ENCODE results near the gene RTL10.

Gene RTL10

GRCh38 chr22:19898831-19899567 lies 44.3 kb upstream of the RTL10 start:
- no peaks in the 10 kb centered on the region for H4K20me1 ChIP-seq (ENCODE audit: control insufficient read depth, insufficient read depth, low read depth, low read length)
- H3K79me2 ChIP-seq (ENCODE audit: control insufficient read depth, low read length), result no peaks in the 10 kb centered on the region
- no peak overlapping the region for H3K27ac ChIP-seq (ENCODE audit: low read depth, low read length)
- no peaks in the 10 kb centered on the region for H3K27me3 ChIP-seq (ENCODE audit: control insufficient read depth, low read length)
- no peaks in the 10 kb centered on the region for H3K9me2 ChIP-seq (replicated peaks; ENCODE audit: control insufficient read depth, low read length)
- no peak overlapping the region for H3K4me3 ChIP-seq (ENCODE audit: low read length)
- no peak overlapping the region for H3K4me2 ChIP-seq (ENCODE audit: low read length)
- 0 out of 2 replicates have a peak, but pooled peaks cover 2% of the 10 kb centered on the region for H3F3A ChIP-seq (ENCODE audit: control insufficient read depth, insufficient read depth)
- peaks cover 34% of the 10 kb centered on the region for H3K4me1 ChIP-seq (ENCODE audit: control insufficient read depth, low read length)
- H3K36me3 ChIP-seq (ENCODE audit: control insufficient read depth, low read length), result no peaks in the 10 kb centered on the region
- TF ChIP-seq EZH2phosphoT487 (IDR thresholded peaks at IDR 0.05; ENCODE audit: borderline replicate concordance, low read length), result no peak
- H3K9me3 ChIP-seq (ENCODE audit: control insufficient read depth, insufficient read depth, low read length), result no peaks in the 10 kb centered on the region

GRCh38 chr22:19898145-19898544 lies 43.5 kb upstream of the RTL10 start:
- Histone ChIP-seq H3K27me3 (ENCODE audit: control insufficient read depth, low read length) (no peaks in the 10 kb centered on the region), H3K27ac (ENCODE audit: low read depth, low read length) (no peak overlapping the region), H3K4me2 (ENCODE audit: low read length) (no peak overlapping the region), H3K79me2 (ENCODE audit: control insufficient read depth, low read length) (no peaks in the 10 kb centered on the region), H4K20me1 (ENCODE audit: control insufficient read depth, insufficient read depth, low read depth, low read length) (no peaks in the 10 kb centered on the region), H3F3A (ENCODE audit: control insufficient read depth, insufficient read depth) (0 out of 2 replicates have a peak, but pooled peaks cover 2% of the 10 kb centered on the region), H3K9me2 (replicated peaks; ENCODE audit: control insufficient read depth, low read length) (no peaks in the 10 kb centered on the region), H3K4me3 (ENCODE audit: low read length) (no peak overlapping the region), H3K4me1 (ENCODE audit: control insufficient read depth, low read length) (peaks cover 42% of the 10 kb centered on the region), H3K36me3 (ENCODE audit: control insufficient read depth, low read length) (no peaks in the 10 kb centered on the region), H3K9me3 (ENCODE audit: control insufficient read depth, insufficient read depth, low read length) (no peaks in the 10 kb centered on the region)
- no peak for TF ChIP-seq EZH2phosphoT487 (IDR thresholded peaks at IDR 0.05; ENCODE audit: borderline replicate concordance, low read length)
- no peak for TF ChIP-seq CTCF (IDR thresholded peaks at IDR 0.05; ENCODE audit: low read depth, low read length, poor library complexity, severe bottlenecking)

GRCh38 chr22:19897726-19898125 lies 43.1 kb upstream of the RTL10 start:
- H3K27ac ChIP-seq (ENCODE audit: low read depth, low read length), result no peak overlapping the region
- no peak for TF ChIP-seq CTCF (IDR thresholded peaks at IDR 0.05; ENCODE audit: low read depth, low read length, poor library complexity, severe bottlenecking)
- TF ChIP-seq EZH2phosphoT487 (IDR thresholded peaks at IDR 0.05; ENCODE audit: borderline replicate concordance, low read length), result no peak
- no peaks in the 10 kb centered on the region for H4K20me1 ChIP-seq (ENCODE audit: control insufficient read depth, insufficient read depth, low read depth, low read length)
- H3K27me3 ChIP-seq (ENCODE audit: control insufficient read depth, low read length), result no peaks in the 10 kb centered on the region
- no peak overlapping the region for H3K4me2 ChIP-seq (ENCODE audit: low read length)
- no peaks in the 10 kb centered on the region for H3K9me2 ChIP-seq (replicated peaks; ENCODE audit: control insufficient read depth, low read length)
- H3K4me3 ChIP-seq (ENCODE audit: low read length), result no peak overlapping the region
- no peaks in the 10 kb centered on the region for H3K9me3 ChIP-seq (ENCODE audit: control insufficient read depth, insufficient read depth, low read length)
- peaks cover 46% of the 10 kb centered on the region for H3K4me1 ChIP-seq (ENCODE audit: control insufficient read depth, low read length)
- no peaks in the 10 kb centered on the region for H3K36me3 ChIP-seq (ENCODE audit: control insufficient read depth, low read length)
- H3K79me2 ChIP-seq (ENCODE audit: control insufficient read depth, low read length), result no peaks in the 10 kb centered on the region
- H3F3A ChIP-seq (ENCODE audit: control insufficient read depth, insufficient read depth), result 0 out of 2 replicates have a peak, but pooled peaks cover 2% of the 10 kb centered on the region

GRCh38 chr22:19896665-19897355 lies 42.1 kb upstream of the RTL10 start:
- H3K9me3 ChIP-seq (ENCODE audit: control insufficient read depth, insufficient read depth, low read length), result no peaks in the 10 kb centered on the region

More at GRCh38 chr22:19896665-19897355, 42.1 kb upstream of the RTL10 start:
- Histone ChIP-seq H3K4me1 (ENCODE audit: control insufficient read depth, low read length) (peaks cover 55% of the 10 kb centered on the region), H3K9me2 (replicated peaks; ENCODE audit: control insufficient read depth, low read length) (no peaks in the 10 kb centered on the region), H3F3A (ENCODE audit: control insufficient read depth, insufficient read depth) (peaks cover 8% of the 10 kb centered on the region), H3K4me2 (ENCODE audit: low read length) (peak overlapping the region; percentile 38), H3K4me3 (ENCODE audit: low read length) (no peak overlapping the region), H3K27me3 (ENCODE audit: control insufficient read depth, low read length) (no peaks in the 10 kb centered on the region), H3K79me2 (ENCODE audit: control insufficient read depth, low read length) (no peaks in the 10 kb centered on the region), H4K20me1 (ENCODE audit: control insufficient read depth, insufficient read depth, low read depth, low read length) (no peaks in the 10 kb centered on the region), H3K36me3 (ENCODE audit: control insufficient read depth, low read length) (no peaks in the 10 kb centered on the region), H3K27ac (ENCODE audit: low read depth, low read length) (no peak overlapping the region)
- TF ChIP-seq CTCF (IDR thresholded peaks at IDR 0.05; ENCODE audit: low read depth, low read length, poor library complexity, severe bottlenecking) (peak; percentile 49), EZH2phosphoT487 (IDR thresholded peaks at IDR 0.05; ENCODE audit: borderline replicate concordance, low read length) (no peak)
